Right lobe of liver (tissue), 4 donors: ENCODE data around the gene COL16A1.

Experiments
- CTCF ChIP-seq, 4 donors: fragments of 200-600 bp in 3 of 4; fragments of 450-650 bp in 1 of 4; IDR thresholded peaks; one replicate each; pipeline versions ENCODE4 v1.5.1 to v1.8.0; 2016 to 2022; ENCODE audit warnings: antibody characterized with exemption in 4 of 4, mild to moderate bottlenecking in 2 of 4
- POLR2A ChIP-seq: fragments of 450-650 bp; IDR thresholded peaks from one replicate; pipeline ENCODE4 v1.6.1; 2017; ENCODE audit warnings: antibody characterized with exemption, mild to moderate bottlenecking
- donor health status: DM: no; HTN: no; CAD: no.
- donor health status: DM: no; HTN: no; CAD: no.
- donor health status: DM: no; HTN: yes; CAD: no.

- TF ChIP-seq CTCF (IDR thresholded peaks at IDR 0.05) = no peak
- no peak for TF ChIP-seq POLR2A
These were observed 30.8 kb upstream of the COL16A1 start for GRCh38 chr1:31734582-31735107.
